Fibroblast of mammary gland (primary cell): ENCODE data around the gene CCDC187.
"Not testable (repeated sequence)": the region's sequence is repeated elsewhere in the genome, so short reads cannot be mapped to it uniquely, and the experiment has no call there.

Source experiments
- DNase-seq: peaks from one replicate; pipeline ENCODE4 v3.0.0-alpha.2; 2010; ENCODE audit warnings: low read depth
- H3K4me3 ChIP-seq: 2 replicates; pipeline ENCODE4 v1.5.1; 2011; ENCODE audit warnings: low read depth, mild to moderate bottlenecking, low read length, moderate library complexity; ENCODE audit not compliant: control insufficient read depth
- TF ChIP-seq, protein P1 (sequence below): conservative IDR thresholded peaks from 2 replicates; pipeline ENCODE4 v1.5.1; 2011; ENCODE audit warnings: low read depth, low read length, inconsistent platforms; ENCODE audit not compliant: control insufficient read depth, insufficient read depth

Gene CCDC187

GRCh38 chr9:136322756-136323330, 18.9 kb upstream of the CCDC187 start:
- DNase-seq = no peak
- H3K4me3 ChIP-seq = no peak overlapping the region
- TF ChIP-seq, protein P1, sequence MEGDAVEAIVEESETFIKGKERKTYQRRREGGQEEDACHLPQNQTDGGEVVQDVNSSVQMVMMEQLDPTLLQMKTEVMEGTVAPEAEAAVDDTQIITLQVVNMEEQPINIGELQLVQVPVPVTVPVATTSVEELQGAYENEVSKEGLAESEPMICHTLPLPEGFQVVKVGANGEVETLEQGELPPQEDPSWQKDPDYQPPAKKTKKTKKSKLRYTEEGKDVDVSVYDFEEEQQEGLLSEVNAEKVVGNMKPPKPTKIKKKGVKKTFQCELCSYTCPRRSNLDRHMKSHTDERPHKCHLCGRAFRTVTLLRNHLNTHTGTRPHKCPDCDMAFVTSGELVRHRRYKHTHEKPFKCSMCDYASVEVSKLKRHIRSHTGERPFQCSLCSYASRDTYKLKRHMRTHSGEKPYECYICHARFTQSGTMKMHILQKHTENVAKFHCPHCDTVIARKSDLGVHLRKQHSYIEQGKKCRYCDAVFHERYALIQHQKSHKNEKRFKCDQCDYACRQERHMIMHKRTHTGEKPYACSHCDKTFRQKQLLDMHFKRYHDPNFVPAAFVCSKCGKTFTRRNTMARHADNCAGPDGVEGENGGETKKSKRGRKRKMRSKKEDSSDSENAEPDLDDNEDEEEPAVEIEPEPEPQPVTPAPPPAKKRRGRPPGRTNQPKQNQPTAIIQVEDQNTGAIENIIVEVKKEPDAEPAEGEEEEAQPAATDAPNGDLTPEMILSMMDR = no peak

DNA sequence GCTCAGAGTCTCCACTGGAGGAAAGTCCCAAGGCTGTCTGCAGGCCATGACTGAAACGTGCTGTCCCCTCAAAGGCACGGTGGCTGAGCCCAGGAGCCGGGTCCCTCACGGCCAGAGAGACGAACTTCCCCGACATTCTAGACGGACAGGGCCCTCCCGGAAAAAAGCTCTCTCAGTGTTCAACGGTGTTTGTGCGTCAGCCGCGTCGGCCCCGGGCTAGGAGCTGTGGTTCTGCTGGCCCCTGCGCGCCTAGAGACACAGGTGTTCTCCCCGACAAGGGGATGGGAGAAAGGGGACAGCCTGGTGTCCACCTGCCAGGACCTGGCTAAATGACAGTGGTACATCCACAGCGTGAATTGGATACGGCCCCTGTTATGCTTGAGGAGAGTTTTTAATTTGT, 17.7 kb upstream of the CCDC187 start:
- TF ChIP-seq, protein P1 = no peak
- no peak for DNase-seq
- H3K4me3 ChIP-seq = no peak overlapping the region

- not testable (repeated sequence) for H3K4me3 ChIP-seq, DNase-seq
Measured at GRCh38 chr9:136320972-136321371, 17.1 kb upstream of the CCDC187 start.

DNA sequence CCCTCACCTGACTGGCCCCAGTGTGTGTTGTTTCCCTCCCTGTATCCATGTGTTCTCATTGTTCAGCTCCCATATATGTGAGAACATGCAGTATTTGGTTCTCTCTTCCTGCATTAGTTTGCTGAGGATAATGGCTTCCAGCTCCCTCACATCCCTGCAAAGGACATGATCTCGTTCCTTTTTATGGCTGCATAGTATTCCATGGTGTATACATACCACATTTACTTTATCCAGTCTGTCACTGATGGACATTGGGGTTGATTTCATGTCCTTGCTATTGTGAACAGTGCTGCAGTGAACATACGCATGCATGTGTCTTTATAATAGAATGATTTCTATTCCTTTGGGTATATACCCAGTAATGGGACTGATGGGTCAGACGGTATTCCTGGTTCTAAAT, 16.1 kb upstream of the CCDC187 start:
- not testable (repeated sequence) for H3K4me3 ChIP-seq, DNase-seq

GRCh38 chr9:136319244-136319643, 15.3 kb upstream of the CCDC187 start:
- H3K4me3 ChIP-seq, DNase-seq: not testable (repeated sequence)

DNA sequence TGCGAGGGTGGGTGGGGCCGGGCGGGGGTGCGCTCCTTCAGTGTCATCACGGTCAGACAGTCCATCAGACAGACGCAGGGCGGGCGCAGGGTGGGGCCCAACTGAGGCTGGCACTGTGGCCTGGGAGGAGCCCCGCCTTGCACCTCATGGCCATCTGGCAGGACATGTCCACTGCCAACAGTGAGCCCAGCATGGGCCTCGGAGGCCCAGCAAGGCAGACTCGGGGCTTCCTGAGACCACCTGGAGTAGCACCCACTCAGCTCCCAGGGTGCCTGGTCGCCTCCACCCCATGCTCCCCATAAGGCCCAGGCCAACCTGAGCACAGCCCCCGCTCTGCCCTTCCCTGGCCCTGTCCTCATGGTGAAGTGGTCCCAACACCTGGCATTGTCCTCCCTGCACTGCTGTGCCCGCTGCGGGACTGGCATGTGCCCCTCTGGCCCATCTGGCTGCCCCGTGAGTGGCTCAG, 14.9 kb upstream of the CCDC187 start:
- DNase-seq = no peak
- no peak overlapping the region for H3K4me3 ChIP-seq
- TF ChIP-seq, protein P1 = no peak

DNA sequence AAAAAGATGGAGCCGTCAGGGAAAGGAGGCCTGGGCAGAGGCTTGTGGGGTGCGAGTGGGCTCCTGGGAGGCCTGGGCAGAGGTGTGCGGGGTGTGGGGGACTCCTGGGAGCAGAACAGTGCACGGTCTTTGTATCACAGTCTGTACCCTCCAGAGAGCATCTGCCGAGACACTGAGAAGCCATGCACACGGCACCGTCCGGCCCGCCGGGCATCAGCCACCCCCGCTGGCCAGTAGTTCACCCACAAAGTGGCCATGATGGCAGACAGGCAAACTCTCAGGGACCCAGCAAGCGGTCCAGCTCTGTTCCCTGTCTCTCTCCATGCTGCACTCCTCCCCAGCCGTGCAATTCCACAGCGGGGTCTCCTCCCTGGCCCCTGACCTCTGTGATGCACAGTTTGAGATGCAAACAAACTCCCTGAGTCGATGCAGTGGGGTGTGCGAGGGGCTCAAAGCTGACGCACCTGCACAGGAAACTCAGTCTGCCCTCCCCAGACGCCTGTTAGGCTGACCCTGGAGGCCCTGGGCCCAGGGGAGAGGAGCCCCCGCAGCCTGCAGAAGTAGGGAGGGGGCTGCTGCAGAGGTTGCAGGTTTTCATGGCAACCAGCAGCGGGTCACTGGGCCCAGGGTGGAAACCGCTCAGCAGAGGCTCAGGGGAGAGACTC, 14.3 kb upstream of the CCDC187 start:
- DNase-seq = no peak
- TF ChIP-seq, protein P1 = no peak
- H3K4me3 ChIP-seq = no peak overlapping the region

GRCh38 chr9:136317695-136318094, 13.8 kb upstream of the CCDC187 start:
- no peak for DNase-seq
- H3K4me3 ChIP-seq = no peak overlapping the region
- TF ChIP-seq, protein P1 = no peak
